Measurements from ENCODE around the gene MAGEA11. TPM values are rescaled to one million over a fixed set of nuclear protein-coding genes. Genes with fewer than 3 reads are reported as not detected.
A peak's percentile ranks its signal among the peaks of the same experiment; 100 is the strongest.
"Not testable (repeated sequence)": the region's sequence is repeated elsewhere in the genome, so short reads cannot be mapped to it uniquely, and the experiment has no call there.

Gene MAGEA11, protein sequence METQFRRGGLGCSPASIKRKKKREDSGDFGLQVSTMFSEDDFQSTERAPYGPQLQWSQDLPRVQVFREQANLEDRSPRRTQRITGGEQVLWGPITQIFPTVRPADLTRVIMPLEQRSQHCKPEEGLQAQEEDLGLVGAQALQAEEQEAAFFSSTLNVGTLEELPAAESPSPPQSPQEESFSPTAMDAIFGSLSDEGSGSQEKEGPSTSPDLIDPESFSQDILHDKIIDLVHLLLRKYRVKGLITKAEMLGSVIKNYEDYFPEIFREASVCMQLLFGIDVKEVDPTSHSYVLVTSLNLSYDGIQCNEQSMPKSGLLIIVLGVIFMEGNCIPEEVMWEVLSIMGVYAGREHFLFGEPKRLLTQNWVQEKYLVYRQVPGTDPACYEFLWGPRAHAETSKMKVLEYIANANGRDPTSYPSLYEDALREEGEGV
- not detected in 2 replicates for total RNA-seq (2021)
- percentile 6 among the genes with signal in this experiment for Bru-seq, nascent RNA
- BruChase-seq, experiment 1, labeled RNA remaining after a 2-hour chase: not detected
- BruChase-seq, experiment 2, labeled RNA remaining after a 6-hour chase: not detected
- long read RNA-seq: 0 reads

GRCh38 chrX:149711545-149712236 is at the start of gene MAGEA11:
TSS of gene MAGEA11 (plus strand) at chrX:149712060. CDS start at chrX:149713160, 1,100 bp downstream.
- intact Hi-C loops (cut with micrococcal nuclease; ENCODE audit: unreplicated experiment): no loop called here
- CTCF ChIA-PET: no interaction called here
- no peak within 1 kb of the TSS for H3K4me3 ChIP-seq (ENCODE audit: low read depth, low read length, poor library complexity, severe bottlenecking)

DNA sequence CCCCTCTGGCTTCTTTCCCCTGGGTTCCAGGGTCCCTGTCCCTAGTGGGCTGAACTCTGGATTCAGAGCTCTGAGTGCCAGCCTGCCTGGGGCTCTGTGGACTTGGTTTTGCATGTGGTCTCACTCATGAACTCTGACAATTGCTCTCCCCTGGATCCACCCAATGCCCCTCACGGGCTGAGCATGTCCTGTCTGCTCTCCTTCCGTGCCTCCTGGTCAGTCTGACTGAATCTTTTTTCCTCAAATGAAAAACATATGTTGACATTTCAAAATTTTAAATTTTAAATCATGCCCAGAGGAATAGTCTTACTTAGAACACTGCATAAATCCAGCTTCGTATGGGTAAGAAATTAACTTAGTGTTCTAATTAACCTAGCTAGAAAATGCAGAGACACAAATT is 36.8 kb upstream of the MAGEA11 start:
- intact Hi-C loops (cut with micrococcal nuclease; ENCODE audit: unreplicated experiment); BruUV-seq (replicated peaks); DNase-seq (ENCODE audit: low spot score); CTCF ChIA-PET; H3K9me3 ChIP-seq (ENCODE audit: low read depth, low read length, poor library complexity, severe bottlenecking); H3K36me3 ChIP-seq (ENCODE audit: insufficient read depth, low read length, poor library complexity, severe bottlenecking); H3K4me3 ChIP-seq (ENCODE audit: low read depth, low read length, poor library complexity, severe bottlenecking); POLR2A ChIA-PET (ENCODE audit: low non-redundant PET); H3K27me3 ChIP-seq (replicated peaks; ENCODE audit: insufficient read depth, low read depth, low read length, poor library complexity); H3K4me1 ChIP-seq (ENCODE audit: insufficient read depth, low read length, poor library complexity, severe bottlenecking); H3K27ac ChIP-seq (ENCODE audit: low read depth, low read length, poor library complexity, severe bottlenecking): not testable (repeated sequence)

More at GRCh38 chrX:149711545-149712236, at the start of gene MAGEA11:
- H3K9me3 ChIP-seq (ENCODE audit: low read depth, low read length, poor library complexity, severe bottlenecking): no peaks in the 10 kb centered on the region
- no TSS peak for BruUV-seq (replicated peaks)
- no peaks in the 10 kb centered on the region for H3K36me3 ChIP-seq (ENCODE audit: insufficient read depth, low read length, poor library complexity, severe bottlenecking)
- no peak for DNase-seq (ENCODE audit: low spot score)
- H3K27me3 ChIP-seq (replicated peaks; ENCODE audit: insufficient read depth, low read depth, low read length, poor library complexity): no peaks in the 10 kb centered on the region
- POLR2A ChIA-PET (ENCODE audit: low non-redundant PET): no interaction called here
- no peaks in the 10 kb centered on the region for H3K4me1 ChIP-seq (ENCODE audit: insufficient read depth, low read length, poor library complexity, severe bottlenecking)
- H3K27ac ChIP-seq (ENCODE audit: low read depth, low read length, poor library complexity, severe bottlenecking): no peak within 1 kb of the TSS
- TF ChIP-seq, protein P1, sequence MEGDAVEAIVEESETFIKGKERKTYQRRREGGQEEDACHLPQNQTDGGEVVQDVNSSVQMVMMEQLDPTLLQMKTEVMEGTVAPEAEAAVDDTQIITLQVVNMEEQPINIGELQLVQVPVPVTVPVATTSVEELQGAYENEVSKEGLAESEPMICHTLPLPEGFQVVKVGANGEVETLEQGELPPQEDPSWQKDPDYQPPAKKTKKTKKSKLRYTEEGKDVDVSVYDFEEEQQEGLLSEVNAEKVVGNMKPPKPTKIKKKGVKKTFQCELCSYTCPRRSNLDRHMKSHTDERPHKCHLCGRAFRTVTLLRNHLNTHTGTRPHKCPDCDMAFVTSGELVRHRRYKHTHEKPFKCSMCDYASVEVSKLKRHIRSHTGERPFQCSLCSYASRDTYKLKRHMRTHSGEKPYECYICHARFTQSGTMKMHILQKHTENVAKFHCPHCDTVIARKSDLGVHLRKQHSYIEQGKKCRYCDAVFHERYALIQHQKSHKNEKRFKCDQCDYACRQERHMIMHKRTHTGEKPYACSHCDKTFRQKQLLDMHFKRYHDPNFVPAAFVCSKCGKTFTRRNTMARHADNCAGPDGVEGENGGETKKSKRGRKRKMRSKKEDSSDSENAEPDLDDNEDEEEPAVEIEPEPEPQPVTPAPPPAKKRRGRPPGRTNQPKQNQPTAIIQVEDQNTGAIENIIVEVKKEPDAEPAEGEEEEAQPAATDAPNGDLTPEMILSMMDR (conservative IDR thresholded peaks at IDR 0.05; ENCODE audit: low read depth, low read length): no peak
- no peak for TF ChIP-seq EZH2 (IDR thresholded peaks at IDR 0.05; ENCODE audit: borderline replicate concordance, low read depth, low read length, poor library complexity, severe bottlenecking)

GRCh38 chrX:149675554-149675953 is 36.3 kb upstream of the MAGEA11 start:
- H3K36me3 ChIP-seq (ENCODE audit: insufficient read depth, low read length, poor library complexity, severe bottlenecking); DNase-seq (ENCODE audit: low spot score); H3K9me3 ChIP-seq (ENCODE audit: low read depth, low read length, poor library complexity, severe bottlenecking); H3K27me3 ChIP-seq (replicated peaks; ENCODE audit: insufficient read depth, low read depth, low read length, poor library complexity); H3K4me3 ChIP-seq (ENCODE audit: low read depth, low read length, poor library complexity, severe bottlenecking); intact Hi-C loops (cut with micrococcal nuclease; ENCODE audit: unreplicated experiment); H3K4me1 ChIP-seq (ENCODE audit: insufficient read depth, low read length, poor library complexity, severe bottlenecking); CTCF ChIA-PET; POLR2A ChIA-PET (ENCODE audit: low non-redundant PET); H3K27ac ChIP-seq (ENCODE audit: low read depth, low read length, poor library complexity, severe bottlenecking); BruUV-seq (replicated peaks): not testable (repeated sequence)

GRCh38 chrX:149679164-149679678 is 32.6 kb upstream of the MAGEA11 start:
- CTCF ChIA-PET; POLR2A ChIA-PET (ENCODE audit: low non-redundant PET); intact Hi-C loops (cut with micrococcal nuclease; ENCODE audit: unreplicated experiment); H3K36me3 ChIP-seq (ENCODE audit: insufficient read depth, low read length, poor library complexity, severe bottlenecking); DNase-seq (ENCODE audit: low spot score); H3K4me3 ChIP-seq (ENCODE audit: low read depth, low read length, poor library complexity, severe bottlenecking); H3K27me3 ChIP-seq (replicated peaks; ENCODE audit: insufficient read depth, low read depth, low read length, poor library complexity); H3K27ac ChIP-seq (ENCODE audit: low read depth, low read length, poor library complexity, severe bottlenecking); BruUV-seq (replicated peaks); H3K9me3 ChIP-seq (ENCODE audit: low read depth, low read length, poor library complexity, severe bottlenecking); H3K4me1 ChIP-seq (ENCODE audit: insufficient read depth, low read length, poor library complexity, severe bottlenecking): not testable (repeated sequence)
